A673 (cell line): ENCODE measurements around the gene KCNMA1. TPM values are rescaled to one million over a fixed set of nuclear protein-coding genes. Genes with fewer than 3 reads are reported as not detected.

Source experiments
- Bru-seq: library from RNA; stranded (reverse); fragments of 400-500 nt; gene quantifications from one replicate; lab custom pipeline; 2021; lab: Mats Ljungman, UMichigan
- BruChase-seq, 2 experiments: library from RNA; stranded (reverse); fragments of 400-500 nt; gene quantifications; one replicate each; lab custom pipeline; 2021; lab: Mats Ljungman, UMichigan
- BruUV-seq: library from RNA; stranded (reverse); fragments of 400-500 nt; replicated peaks from 2 replicates; lab custom pipeline; 2021; lab: Mats Ljungman, UMichigan
- CTCF ChIA-PET: fragments of 300-600 bp; sonication (Branson Sonifier 250); formaldehyde crosslinking; loops from one replicate; lab custom pipeline; 2022; ENCODE audit warnings: antibody characterized with exemption; lab: Charles Lee
- POLR2A ChIA-PET: fragments of 300-600 bp; sonication (Branson Sonifier 250); formaldehyde crosslinking; loops from one replicate; lab custom pipeline; 2022; ENCODE audit warnings: antibody characterized with exemption; ENCODE audit not compliant: low non-redundant PET; lab: Charles Lee
- DNase-seq: peaks from one replicate; pipeline ENCODE4 v3.0.0-alpha.2; 2015; ENCODE audit warnings: low spot score
- H3K27ac ChIP-seq: fragments of 200-600 bp; sonication (generic); 2 replicates; pipeline ENCODE4 v1.5.1; 2016; ENCODE audit warnings: mixed run types, low read depth, mild to moderate bottlenecking, mixed read lengths, antibody characterized with exemption, low read length; ENCODE audit not compliant: poor library complexity, severe bottlenecking
- H3K27me3 ChIP-seq: fragments of 200-600 bp; sonication (generic); replicated peaks from 2 replicates; pipeline ENCODE4 v1.6.1; 2017; ENCODE audit warnings: mixed run types, low read depth, mild to moderate bottlenecking, mixed read lengths, antibody characterized with exemption, low read length; ENCODE audit not compliant: insufficient read depth, poor library complexity
- H3K36me3 ChIP-seq: fragments of 200-600 bp; sonication (generic); 2 replicates; pipeline ENCODE4 v1.6.1; 2016; ENCODE audit warnings: mixed run types, mild to moderate bottlenecking, mixed read lengths, antibody characterized with exemption, low read length; ENCODE audit not compliant: insufficient read depth, poor library complexity, severe bottlenecking
- H3K4me1 ChIP-seq: fragments of 200-600 bp; sonication (generic); 2 replicates; pipeline ENCODE4 v1.6.1; 2017; ENCODE audit warnings: mixed run types, mild to moderate bottlenecking, mixed read lengths, antibody characterized with exemption, low read length; ENCODE audit not compliant: insufficient read depth, poor library complexity, severe bottlenecking
- H3K4me3 ChIP-seq: fragments of 200-600 bp; sonication (generic); 2 replicates; pipeline ENCODE4 v1.5.1; 2016; ENCODE audit warnings: low read depth, mixed run types, mild to moderate bottlenecking, mixed read lengths, low read length; ENCODE audit not compliant: poor library complexity, severe bottlenecking
- H3K9me3 ChIP-seq: fragments of 200-600 bp; sonication (generic); 2 replicates; pipeline ENCODE4 v1.6.1; 2016; ENCODE audit warnings: mixed run types, low read depth, mild to moderate bottlenecking, mixed read lengths, antibody characterized with exemption, low read length; ENCODE audit not compliant: poor library complexity, severe bottlenecking
- EZH2 ChIP-seq: fragments of 200-600 bp; sonication (generic); IDR thresholded peaks from 2 replicates; pipeline ENCODE4 v1.6.1; 2017; ENCODE audit warnings: borderline replicate concordance, low read depth, mild to moderate bottlenecking, mixed read lengths, antibody characterized with exemption, low read length; ENCODE audit not compliant: poor library complexity, severe bottlenecking
- intact Hi-C: fragments of 100-400 bp; cut with micrococcal nuclease; formaldehyde crosslinking; loops from one replicate; pipeline ENCODE4 v1.10.0; 2022; ENCODE audit not compliant: unreplicated experiment
- long read RNA-seq: library from polyadenylated mRNA; stranded (forward); transcript quantifications from one replicate; pipeline ENCODE4 v2.0.0, GENCODE V29; 2022
- total RNA-seq: library from RNA; stranded (reverse); gene quantifications from 2 replicates; pipeline ENCODE4 v1.2.3, GENCODE V29; 2021
- TF ChIP-seq, protein P1 (sequence below): fragments of 300-800, 200-600 bp; sonication (generic); conservative IDR thresholded peaks from 2 replicates; pipeline ENCODE4 v1.5.1; 2017; ENCODE audit warnings: low read depth, mild to moderate bottlenecking, antibody characterized with exemption, low read length, moderate library complexity, mixed read lengths

The KCNMA1 gene
- total RNA-seq (0.84 and 1.3 TPM in 2 replicates), Bru-seq, nascent RNA (percentile 27 among the genes with signal in this experiment), BruChase-seq, experiment 1, labeled RNA remaining after a 2-hour chase (percentile 28 among the genes with signal in this experiment), BruChase-seq, experiment 2, labeled RNA remaining after a 6-hour chase (percentile 30 among the genes with signal in this experiment)
- long read RNA-seq, partial matches to known transcripts, result 2 of 2 reads
- long read RNA-seq, other reads (novel, unspliced or antisense), result 0 of 2 reads

DNA sequence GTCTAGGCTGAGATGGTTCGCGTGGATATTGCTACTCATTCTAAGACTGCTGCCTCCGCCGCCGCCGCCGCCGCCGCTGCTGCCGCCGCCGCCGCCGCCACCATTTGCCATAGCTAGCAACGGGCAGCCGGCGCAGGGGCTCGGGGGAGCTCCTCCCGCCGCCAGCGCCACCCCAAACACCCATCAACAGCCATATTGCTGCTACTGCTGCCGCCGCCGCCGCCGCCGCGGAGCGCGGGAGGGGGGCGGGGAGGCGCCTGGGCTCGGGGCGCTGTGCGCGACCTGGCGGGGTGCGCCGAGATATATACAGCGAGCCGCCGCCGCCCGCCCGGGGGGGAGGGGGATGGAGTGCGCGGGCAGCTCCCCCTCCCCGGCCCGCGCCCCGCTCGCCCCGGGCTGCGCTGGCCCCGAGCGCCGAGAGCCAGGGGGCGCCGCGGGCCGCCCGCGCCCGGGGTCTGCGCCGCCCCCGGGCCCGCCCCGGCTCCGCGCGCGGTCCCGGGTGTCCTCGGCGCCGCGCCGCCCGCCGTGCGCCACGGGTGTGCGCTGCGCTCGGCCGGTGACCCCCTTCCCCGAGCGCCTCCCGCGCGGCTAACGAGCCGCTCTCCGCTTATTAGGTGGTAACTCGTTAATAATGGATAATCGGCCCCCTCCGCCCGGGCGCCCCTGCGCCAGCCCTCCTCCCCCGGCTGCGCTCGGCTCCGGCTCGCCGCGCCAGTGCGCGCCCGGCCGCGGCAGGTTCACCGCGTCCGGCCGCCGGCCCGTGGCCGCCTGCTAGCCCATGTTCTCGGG lies at the start of gene KCNMA1:
Gene KCNMA1, minus strand, starts transcription at position 277 of the 789 bp plus-strand sequence.
- peak; percentile 29 for DNase-seq
- ChIA-PET CTCF (no interaction called here), POLR2A (no interaction called here)
- TF ChIP-seq, protein P1, sequence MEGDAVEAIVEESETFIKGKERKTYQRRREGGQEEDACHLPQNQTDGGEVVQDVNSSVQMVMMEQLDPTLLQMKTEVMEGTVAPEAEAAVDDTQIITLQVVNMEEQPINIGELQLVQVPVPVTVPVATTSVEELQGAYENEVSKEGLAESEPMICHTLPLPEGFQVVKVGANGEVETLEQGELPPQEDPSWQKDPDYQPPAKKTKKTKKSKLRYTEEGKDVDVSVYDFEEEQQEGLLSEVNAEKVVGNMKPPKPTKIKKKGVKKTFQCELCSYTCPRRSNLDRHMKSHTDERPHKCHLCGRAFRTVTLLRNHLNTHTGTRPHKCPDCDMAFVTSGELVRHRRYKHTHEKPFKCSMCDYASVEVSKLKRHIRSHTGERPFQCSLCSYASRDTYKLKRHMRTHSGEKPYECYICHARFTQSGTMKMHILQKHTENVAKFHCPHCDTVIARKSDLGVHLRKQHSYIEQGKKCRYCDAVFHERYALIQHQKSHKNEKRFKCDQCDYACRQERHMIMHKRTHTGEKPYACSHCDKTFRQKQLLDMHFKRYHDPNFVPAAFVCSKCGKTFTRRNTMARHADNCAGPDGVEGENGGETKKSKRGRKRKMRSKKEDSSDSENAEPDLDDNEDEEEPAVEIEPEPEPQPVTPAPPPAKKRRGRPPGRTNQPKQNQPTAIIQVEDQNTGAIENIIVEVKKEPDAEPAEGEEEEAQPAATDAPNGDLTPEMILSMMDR, result no peak
- peak; percentile 21 for TF ChIP-seq EZH2
- Histone ChIP-seq H3K9me3 (no peaks in the 10 kb centered on the region), H3K36me3 (no peaks in the 10 kb centered on the region), H3K27me3 (peaks cover 80% of the 10 kb centered on the region), H3K4me1 (peaks cover 4% of the 10 kb centered on the region), H3K4me3 (peak within 1 kb of the TSS; percentile 31), H3K27ac (no peak within 1 kb of the TSS)
- intact Hi-C loops, result no loop called here
- no TSS peak for BruUV-seq

DNA sequence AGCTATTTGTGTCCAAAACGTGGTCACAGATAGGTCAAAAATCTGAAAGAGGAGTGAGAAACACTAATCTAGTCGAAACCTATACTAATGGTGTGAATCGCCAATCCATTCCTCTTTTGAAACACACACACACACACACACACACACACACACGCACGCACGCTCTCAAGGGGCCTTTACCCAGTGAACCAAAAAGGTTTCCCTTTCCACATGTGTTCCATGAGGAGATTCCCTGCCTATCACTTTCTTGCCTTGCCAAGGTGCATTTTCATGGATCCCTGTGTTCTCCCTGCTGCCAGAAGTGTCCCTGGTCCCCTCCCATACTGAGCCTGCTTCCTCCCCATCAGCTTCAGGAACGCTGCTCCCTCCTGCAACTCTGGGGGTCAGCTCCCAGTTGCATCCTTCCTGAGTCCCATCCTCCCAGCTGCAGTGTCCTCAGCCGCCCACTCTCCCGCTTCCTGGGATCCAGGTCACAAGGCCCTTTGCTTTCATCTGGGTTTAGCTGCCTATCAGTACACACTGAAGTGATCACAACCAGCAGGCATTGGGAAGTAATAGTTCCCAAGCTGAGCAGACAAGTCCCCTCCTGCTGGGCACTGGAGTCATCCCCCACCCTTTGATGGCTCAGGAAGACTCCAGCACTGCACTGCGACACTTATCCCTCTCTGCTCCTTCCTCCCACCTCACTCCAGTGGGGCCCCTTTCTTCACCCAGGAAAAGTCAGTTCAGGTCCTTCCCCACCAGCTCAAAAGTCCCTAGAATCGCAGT lies 49.2 kb upstream of the KCNMA1 start:
- no peaks in the 10 kb centered on the region for H3K36me3 ChIP-seq
- intact Hi-C loops, result no loop called here
- no peaks in the 10 kb centered on the region for H3K9me3 ChIP-seq
- DNase-seq, result no peak
- POLR2A ChIA-PET, result no interaction called here
- no peak for TF ChIP-seq EZH2
- TF ChIP-seq, protein P1, result no peak
- BruUV-seq, result no TSS peak
- H3K4me3 ChIP-seq, result no peak overlapping the region
- no peaks in the 10 kb centered on the region for H3K4me1 ChIP-seq
- peaks cover 9% of the 10 kb centered on the region for H3K27me3 ChIP-seq
- CTCF ChIA-PET, result no interaction called here
- no peak overlapping the region for H3K27ac ChIP-seq

DNA sequence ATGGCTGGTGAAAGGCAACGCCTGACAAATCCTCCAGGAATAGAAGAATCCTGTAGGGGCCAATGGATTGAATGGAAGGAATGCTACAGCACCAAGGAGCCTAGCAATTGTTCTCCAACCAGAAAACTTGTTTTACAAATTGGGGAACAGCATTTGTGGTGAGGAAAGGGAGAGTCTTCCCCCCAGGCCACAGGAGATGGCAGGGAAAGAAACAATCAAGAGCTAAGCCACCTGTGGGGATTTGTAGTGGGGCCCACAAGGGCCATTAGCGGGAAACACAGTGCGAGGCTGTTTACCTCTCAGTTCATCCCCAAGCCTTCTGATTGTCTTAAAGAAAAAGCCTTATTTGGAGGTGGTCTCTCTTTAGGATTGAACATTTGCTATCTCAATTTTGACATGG lies 48.5 kb upstream of the KCNMA1 start:
- POLR2A ChIA-PET, result interaction anchor here (0.6 kb wide), 1 partner anchor 1751 kb away, joined by 4 read pairs; no protein-coding TSS in a partner anchor
- Histone ChIP-seq H3K36me3 (no peaks in the 10 kb centered on the region), H3K27me3 (peaks cover 9% of the 10 kb centered on the region), H3K4me3 (no peak overlapping the region), H3K4me1 (no peaks in the 10 kb centered on the region), H3K27ac (no peak overlapping the region), H3K9me3 (no peaks in the 10 kb centered on the region)
- no peak for TF ChIP-seq EZH2
- TF ChIP-seq, protein P1, result no peak
- CTCF ChIA-PET, result no interaction called here
- DNase-seq, result no peak
- no TSS peak for BruUV-seq
- intact Hi-C loops, result no loop called here
